ENCODE results near the gene MSL3B.

MSL3B gene

GRCh38 chr2:233852056-233852455, 16.1 kb downstream of the MSL3B start:
- DNase-seq: peak in 1 of 2 donors; percentile 25

- DNase-seq: no peak
These were observed 17.0 kb downstream of the MSL3B start for GRCh38 chr2:233851169-233851568.

GRCh38 chr2:233850745-233851144, 17.4 kb downstream of the MSL3B start:
- no peak for DNase-seq

GRCh38 chr2:233849607-233850271, 18.4 kb downstream of the MSL3B start:
- no peak for DNase-seq

GRCh38 chr2:233848276-233848675, 19.9 kb downstream of the MSL3B start:
- no peak for DNase-seq

- DNase-seq: no peak
These were observed 20.8 kb downstream of the MSL3B start for GRCh38 chr2:233847248-233847898.

GRCh38 chr2:233846387-233847247, 21.6 kb downstream of the MSL3B start:
- no peak for DNase-seq

GRCh38 chr2:233845301-233846060, 22.7 kb downstream of the MSL3B start:
- no peak for DNase-seq

GRCh38 chr2:233844836-233845235, 23.4 kb downstream of the MSL3B start:
- no peak for DNase-seq

GRCh38 chr2:233844064-233844807, 23.9 kb downstream of the MSL3B start:
- DNase-seq: no peak

- no peak for DNase-seq
These were observed 27.0 kb downstream of the MSL3B start for GRCh38 chr2:233841183-233841582.

GRCh38 chr2:233840520-233840919, 27.7 kb downstream of the MSL3B start:
- no peak for DNase-seq

- no peak for DNase-seq
These were observed 28.8 kb downstream of the MSL3B start for GRCh38 chr2:233839447-233839820.

- no peak for DNase-seq
These were observed 29.3 kb downstream of the MSL3B start for GRCh38 chr2:233838726-233839446.

GRCh38 chr2:233838251-233838650, 29.9 kb downstream of the MSL3B start:
- DNase-seq: no peak

- no peak for DNase-seq
These were observed 30.4 kb downstream of the MSL3B start for GRCh38 chr2:233837694-233838229.

GRCh38 chr2:233836359-233836758, 31.8 kb downstream of the MSL3B start:
- no peak for DNase-seq

- no peak for DNase-seq
These were observed 32.7 kb downstream of the MSL3B start for GRCh38 chr2:233835230-233836186.

GRCh38 chr2:233833345-233833744, 34.8 kb downstream of the MSL3B start:
- no peak for DNase-seq

GRCh38 chr2:233832869-233833311, 35.3 kb downstream of the MSL3B start:
- DNase-seq: no peak
